HG03558 (cell line): ENCODE data around the gene SREBF1.

ENCODE experiments used
- ATAC-seq: cut with Tn5 transposase; IDR thresholded peaks from one replicate; pipeline ENCODE4 v1.9.1; 2021; ENCODE audit warnings: moderate number of reproducible peaks; ENCODE audit not compliant: unreplicated experiment; ENCODE audit errors: extremely low read depth

SREBF1 gene

GRCh38 chr17:17842111-17842876, 5.5 kb upstream of the SREBF1 start:
- ATAC-seq = no peak

GRCh38 chr17:17841601-17842025, 4.8 kb upstream of the SREBF1 start:
- no peak for ATAC-seq

GRCh38 chr17:17840751-17841591, 4.2 kb upstream of the SREBF1 start:
- ATAC-seq = no peak

GRCh38 chr17:17839791-17840707, 3.3 kb upstream of the SREBF1 start:
- ATAC-seq = no peak

- no peak for ATAC-seq
These were observed 1.5 kb upstream of the SREBF1 start for GRCh38 chr17:17837966-17838962.

- ATAC-seq = no peak
These were observed 615 bp upstream of the SREBF1 start for GRCh38 chr17:17837380-17837821.

GRCh38 chr17:17836250-17836817, 452 bp downstream of the SREBF1 start:
- peak; percentile 44 for ATAC-seq

GRCh38 chr17:17835415-17836249, 1.2 kb downstream of the SREBF1 start:
- no peak for ATAC-seq

GRCh38 chr17:17834974-17835373, 1.8 kb downstream of the SREBF1 start:
- no peak for ATAC-seq

- no peak for ATAC-seq
These were observed 3.0 kb downstream of the SREBF1 start for GRCh38 chr17:17833658-17834357.

GRCh38 chr17:17832032-17832363, 4.8 kb downstream of the SREBF1 start:
- ATAC-seq = no peak

GRCh38 chr17:17831208-17832031, 5.4 kb downstream of the SREBF1 start:
- no peak for ATAC-seq

- no peak for ATAC-seq
These were observed 6.0 kb downstream of the SREBF1 start for GRCh38 chr17:17830740-17831207.

GRCh38 chr17:17830269-17830567, 6.6 kb downstream of the SREBF1 start:
- ATAC-seq = no peak

GRCh38 chr17:17827826-17828621, 8.8 kb downstream of the SREBF1 start:
- no peak for ATAC-seq
